Mononuclear cell (primary cell): ENCODE results near the gene TMEM212. TPM values are rescaled to one million over a fixed set of nuclear protein-coding genes. Genes with fewer than 3 reads are reported as not detected.

Source experiments
- H3K27me3 ChIP-seq: 2 replicates; pipeline ENCODE4 v1.6.0; 2011; ENCODE audit warnings: low read length, control low read depth; ENCODE audit not compliant: insufficient read depth
- H3K4me1 ChIP-seq: 2 replicates; pipeline ENCODE4 v1.5.1; 2011; ENCODE audit warnings: mild to moderate bottlenecking, low read length, control low read depth; ENCODE audit not compliant: insufficient read depth
- H3K4me3 ChIP-seq: 2 replicates; pipeline ENCODE4 v1.5.1; 2011; ENCODE audit warnings: mild to moderate bottlenecking, low read length, moderate library complexity
- H3K9me3 ChIP-seq: 2 replicates; pipeline ENCODE4 v1.5.1; 2011; ENCODE audit warnings: low read depth, mild to moderate bottlenecking, control low read depth, low read length
- total RNA-seq: library from RNA; depleted of rRNA; stranded (reverse); fragments of >200 nt; gene quantifications from one replicate; pipeline ENCODE4 v1.2.3, GENCODE V29; 2012

Gene TMEM212
- total RNA-seq, 1 donor = not detected

DNA sequence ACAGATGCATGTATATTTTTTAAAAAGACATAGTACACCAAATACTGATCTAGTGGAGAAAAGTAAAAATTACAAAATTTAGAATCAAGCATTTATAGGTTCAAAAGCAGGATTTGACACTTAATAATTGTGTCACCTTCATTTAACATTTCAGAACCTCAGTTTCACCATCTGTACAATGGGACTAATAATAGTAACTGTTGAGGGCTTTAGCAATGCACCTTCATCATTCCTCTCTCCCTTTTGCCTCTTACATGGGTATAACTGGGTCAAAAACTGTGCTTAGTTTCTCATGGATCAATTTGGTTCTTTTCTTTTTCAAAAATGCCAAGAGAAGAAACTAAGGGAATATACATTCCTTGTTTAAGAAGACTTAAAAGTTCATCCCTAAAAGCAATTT is 5.5 kb upstream of the TMEM212 start:
- H3K27me3 ChIP-seq = no peaks in the 10 kb centered on the region
- no peaks in the 10 kb centered on the region for H3K9me3 ChIP-seq
- H3K4me1 ChIP-seq = peaks cover 18% of the 10 kb centered on the region
- no peak overlapping the region for H3K4me3 ChIP-seq

DNA sequence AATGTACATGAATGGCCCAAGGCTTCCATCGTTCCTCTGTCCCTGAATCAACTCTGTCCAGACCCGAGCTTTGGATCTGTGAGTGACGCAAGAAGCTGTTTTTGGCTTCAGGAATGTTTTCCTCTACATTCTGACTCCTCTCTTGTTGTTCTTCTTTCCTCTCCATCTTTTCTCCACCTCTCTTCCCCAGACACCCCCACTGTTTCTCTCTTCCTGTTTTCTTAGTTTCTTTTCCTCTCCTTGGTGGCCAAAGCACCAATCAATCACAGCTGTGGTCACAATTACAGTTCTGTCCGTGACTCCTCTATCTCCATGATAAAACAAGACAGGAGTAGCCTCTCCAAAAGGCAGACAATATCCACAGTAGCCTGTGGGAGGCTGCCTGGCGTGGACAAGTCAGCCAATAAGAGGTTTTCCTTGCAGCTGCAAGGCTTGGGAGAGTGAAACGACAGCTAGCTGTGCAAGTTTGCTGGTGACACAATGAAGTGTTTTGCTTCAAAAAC is 4.9 kb upstream of the TMEM212 start:
- peaks cover 18% of the 10 kb centered on the region for H3K4me1 ChIP-seq
- no peaks in the 10 kb centered on the region for H3K9me3 ChIP-seq
- H3K27me3 ChIP-seq = no peaks in the 10 kb centered on the region
- H3K4me3 ChIP-seq = no peak overlapping the region

DNA sequence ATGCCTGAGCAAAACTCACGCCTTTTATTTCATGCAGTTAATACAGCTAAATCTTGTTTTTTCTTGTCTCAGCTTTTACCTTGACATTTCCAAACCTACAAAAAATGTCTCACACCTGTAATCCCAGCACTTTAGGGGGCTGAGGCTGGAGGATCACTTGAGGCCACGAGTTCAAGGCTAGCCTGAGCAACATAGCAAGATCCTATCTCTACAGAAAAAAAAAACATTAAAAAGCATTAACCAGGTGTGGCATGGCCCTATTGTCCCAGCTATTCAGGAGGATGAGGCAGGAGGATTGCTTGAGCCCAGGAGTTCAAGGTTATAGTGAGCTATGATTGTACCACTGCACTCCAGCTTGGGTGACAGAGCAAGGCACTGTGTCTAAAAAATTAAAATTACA is 3.9 kb upstream of the TMEM212 start:
- Histone ChIP-seq H3K9me3 (no peaks in the 10 kb centered on the region), H3K4me1 (peaks cover 18% of the 10 kb centered on the region), H3K4me3 (no peak overlapping the region), H3K27me3 (no peaks in the 10 kb centered on the region)

GRCh38 chr3:171840445-171840810 is 2.7 kb upstream of the TMEM212 start:
- H3K9me3 ChIP-seq = no peaks in the 10 kb centered on the region
- H3K27me3 ChIP-seq = no peaks in the 10 kb centered on the region
- H3K4me3 ChIP-seq = no peak overlapping the region
- peaks cover 14% of the 10 kb centered on the region for H3K4me1 ChIP-seq

GRCh38 chr3:171840811-171841619 is 2.1 kb upstream of the TMEM212 start:
- Histone ChIP-seq H3K4me3 (no peak overlapping the region), H3K27me3 (no peaks in the 10 kb centered on the region), H3K9me3 (no peaks in the 10 kb centered on the region), H3K4me1 (peaks cover 12% of the 10 kb centered on the region)

DNA sequence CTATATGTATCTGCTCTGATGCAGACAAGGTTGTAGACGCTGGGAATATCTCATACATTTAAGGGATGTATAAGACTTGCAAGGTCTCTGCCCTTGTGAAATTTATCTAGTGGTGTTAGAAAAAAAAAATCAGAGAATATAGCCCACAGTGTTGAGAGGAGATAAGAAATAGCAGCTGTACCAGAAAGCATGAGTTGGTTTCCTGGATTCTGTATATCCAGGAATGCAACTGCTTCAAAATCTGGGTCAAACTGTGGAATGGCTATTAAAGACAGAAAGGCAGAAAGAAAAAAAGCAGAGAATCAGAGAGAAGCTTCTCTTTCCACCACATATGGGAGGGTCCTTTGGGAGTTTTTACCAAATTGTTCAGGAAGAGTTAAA is 1.5 kb upstream of the TMEM212 start:
- no peaks in the 10 kb centered on the region for H3K27me3 ChIP-seq
- H3K9me3 ChIP-seq = no peaks in the 10 kb centered on the region
- peaks cover 12% of the 10 kb centered on the region for H3K4me1 ChIP-seq
- H3K4me3 ChIP-seq = no peak overlapping the region

DNA sequence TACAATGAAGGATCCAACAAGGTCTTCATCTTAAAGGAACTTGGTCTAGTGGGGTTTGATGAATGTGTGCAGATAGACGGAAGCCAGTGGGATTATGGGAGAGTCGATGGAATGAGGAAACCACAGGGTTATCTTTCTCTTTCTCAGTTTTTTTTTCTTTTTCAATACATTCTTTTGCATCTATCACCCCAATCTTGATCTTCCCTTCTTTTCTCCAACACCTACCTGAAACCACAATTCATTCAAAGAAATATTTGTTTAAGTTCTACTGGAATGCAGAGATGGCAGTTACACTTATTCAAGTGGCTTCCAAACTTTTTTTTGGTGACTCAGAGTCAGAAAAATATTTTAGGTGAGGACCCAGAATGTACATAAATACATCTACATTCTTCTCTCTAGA is 1.7 kb downstream of the TMEM212 start:
- no peak overlapping the region for H3K4me3 ChIP-seq
- H3K27me3 ChIP-seq = no peaks in the 10 kb centered on the region
- H3K9me3 ChIP-seq = no peaks in the 10 kb centered on the region
- no peaks in the 10 kb centered on the region for H3K4me1 ChIP-seq

- H3K27me3 ChIP-seq = no peaks in the 10 kb centered on the region
- H3K9me3 ChIP-seq = no peaks in the 10 kb centered on the region
- H3K4me1 ChIP-seq = peaks cover 6% of the 10 kb centered on the region
- H3K4me3 ChIP-seq = no peak overlapping the region
Observed at GRCh38 chr3:171845481-171846284, 2.5 kb downstream of the TMEM212 start.

GRCh38 chr3:171846597-171846996 is 3.4 kb downstream of the TMEM212 start:
- no peaks in the 10 kb centered on the region for H3K27me3 ChIP-seq
- H3K4me1 ChIP-seq = peaks cover 7% of the 10 kb centered on the region
- H3K9me3 ChIP-seq = no peaks in the 10 kb centered on the region
- no peak overlapping the region for H3K4me3 ChIP-seq

- H3K9me3 ChIP-seq = no peaks in the 10 kb centered on the region
- peaks cover 7% of the 10 kb centered on the region for H3K4me1 ChIP-seq
- H3K27me3 ChIP-seq = no peaks in the 10 kb centered on the region
- H3K4me3 ChIP-seq = no peak overlapping the region
Observed at GRCh38 chr3:171847133-171847532, 4.0 kb downstream of the TMEM212 start.

DNA sequence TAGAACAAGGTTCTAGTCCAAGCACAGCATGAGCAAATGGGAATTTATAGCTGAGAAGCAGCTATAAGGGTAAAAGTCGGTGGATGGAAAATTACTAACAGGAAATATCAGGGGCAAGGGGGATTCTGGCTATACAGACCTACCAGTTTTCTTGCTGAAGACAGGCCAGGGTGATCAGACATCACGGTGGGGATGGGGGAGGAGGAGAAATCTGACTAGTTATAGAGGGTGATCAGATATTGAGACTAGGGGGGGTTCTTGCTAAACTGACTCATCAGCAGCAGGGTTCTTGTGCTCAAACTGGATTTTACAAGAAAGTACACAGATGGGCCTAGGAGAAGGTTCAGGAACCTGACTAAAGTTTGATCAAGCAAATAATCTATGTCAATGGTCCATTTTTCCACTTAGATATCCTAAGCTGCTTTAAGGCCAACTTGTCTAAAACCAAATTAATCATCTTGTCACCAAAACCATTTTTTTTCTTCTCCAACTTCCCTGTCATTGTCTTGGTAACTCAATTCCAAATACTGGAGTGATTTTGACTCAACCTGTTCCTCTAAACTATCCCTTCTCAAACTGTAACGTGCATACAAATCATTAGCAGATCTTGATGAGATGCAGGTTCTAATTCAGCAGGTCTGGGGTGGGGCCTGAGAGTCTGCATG is 4.6 kb downstream of the TMEM212 start:
- no peak overlapping the region for H3K4me3 ChIP-seq
- H3K9me3 ChIP-seq = no peaks in the 10 kb centered on the region
- H3K27me3 ChIP-seq = no peaks in the 10 kb centered on the region
- H3K4me1 ChIP-seq = peaks cover 7% of the 10 kb centered on the region

DNA sequence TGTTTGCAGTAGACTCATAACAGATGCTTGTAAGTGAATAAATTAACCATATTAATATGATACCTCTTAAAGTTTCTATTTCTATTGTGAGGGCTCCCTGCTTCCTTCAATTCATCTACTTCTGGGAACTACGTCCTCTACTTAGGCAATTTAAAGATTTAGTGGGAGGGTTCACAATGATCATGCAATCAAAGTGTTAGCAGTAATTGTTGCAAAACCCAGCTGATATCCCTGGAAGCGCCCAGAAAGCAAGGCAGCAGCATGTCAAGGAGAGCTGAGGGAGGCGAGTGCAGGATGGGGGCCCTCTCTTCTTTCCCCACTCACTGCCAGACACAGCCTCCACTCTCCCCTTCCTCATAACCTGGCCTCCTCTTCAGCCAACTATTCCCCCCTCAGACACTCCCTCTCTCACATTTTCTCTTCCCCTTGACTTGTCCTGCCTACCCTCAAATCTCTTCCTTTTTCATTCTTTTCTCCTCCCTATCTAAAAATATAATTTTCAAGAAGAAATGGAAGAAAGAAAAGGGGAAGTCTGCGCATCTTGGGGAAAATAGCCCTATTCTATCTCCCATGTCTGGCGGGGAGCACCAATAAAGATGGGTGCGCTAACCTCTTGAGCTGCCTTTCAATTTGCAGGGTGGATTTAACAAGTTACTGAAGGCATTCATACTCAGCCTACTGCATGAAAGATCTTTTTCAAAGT is 6.6 kb downstream of the TMEM212 start:
- peaks cover 8% of the 10 kb centered on the region for H3K9me3 ChIP-seq
- peaks cover 7% of the 10 kb centered on the region for H3K4me1 ChIP-seq
- H3K4me3 ChIP-seq = no peak overlapping the region
- no peaks in the 10 kb centered on the region for H3K27me3 ChIP-seq

DNA sequence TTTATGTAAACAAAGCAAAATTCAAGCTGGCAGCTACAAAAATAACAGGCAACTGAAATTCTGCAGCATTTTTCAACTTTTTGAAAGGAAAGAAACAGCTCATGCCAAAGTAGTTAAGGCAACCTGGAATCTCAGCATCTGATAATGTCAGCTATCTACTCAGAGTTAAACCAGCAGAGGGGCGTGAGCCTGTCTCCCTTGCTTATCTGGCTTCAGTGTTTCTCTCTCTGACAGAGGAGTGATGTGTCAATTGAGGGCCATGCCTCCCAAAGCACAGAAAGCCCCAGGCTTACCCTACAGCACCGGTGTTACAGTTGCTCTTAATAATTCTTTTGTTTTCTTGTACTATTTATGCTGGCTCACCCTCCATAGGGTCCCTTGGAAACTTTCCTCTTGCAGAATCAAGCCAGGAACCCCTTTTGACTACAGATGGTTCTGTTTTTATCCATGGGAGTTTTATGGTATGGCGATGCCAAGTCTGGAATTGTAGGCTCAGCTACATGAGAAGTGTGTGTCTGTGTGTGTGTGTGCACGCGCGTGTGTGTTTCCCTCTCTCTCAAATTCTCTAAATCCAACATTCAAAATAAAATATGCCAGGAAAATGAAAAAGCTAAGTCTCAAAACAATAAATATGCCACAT is 7.3 kb downstream of the TMEM212 start:
- Histone ChIP-seq H3K27me3 (no peaks in the 10 kb centered on the region), H3K9me3 (peaks cover 14% of the 10 kb centered on the region), H3K4me1 (peaks cover 7% of the 10 kb centered on the region), H3K4me3 (no peak overlapping the region)

DNA sequence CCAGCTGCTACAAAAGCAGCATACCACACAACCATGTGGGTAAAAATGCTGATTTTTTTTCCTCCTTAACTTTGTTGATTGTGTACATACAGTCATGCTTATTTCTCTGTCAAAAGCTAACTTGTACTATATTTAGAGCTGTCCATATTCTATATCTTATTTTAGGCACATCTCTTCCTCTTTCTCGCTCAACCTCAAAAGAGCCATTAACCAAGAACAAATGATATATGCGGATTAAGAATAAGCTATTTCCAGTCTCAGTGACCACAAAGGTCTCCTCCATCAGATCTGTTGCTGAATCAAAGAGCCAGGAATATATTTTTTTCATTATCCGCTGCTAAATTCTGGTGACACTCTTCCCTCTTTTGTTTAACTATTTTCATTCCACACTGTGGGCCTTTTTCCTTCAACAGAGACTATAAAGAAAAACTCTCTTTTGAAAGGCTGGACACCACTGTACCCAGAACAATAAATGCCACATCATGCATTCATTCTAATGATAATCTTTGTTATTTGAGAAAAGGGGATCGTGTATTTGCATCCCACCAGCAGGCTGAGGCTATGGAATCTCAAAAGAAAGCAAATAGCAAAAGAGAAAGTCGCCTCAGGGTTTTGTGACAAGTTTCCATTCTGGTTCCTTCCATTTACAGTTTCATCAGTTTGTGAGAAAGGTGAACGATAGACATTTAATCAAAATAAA is 8.0 kb downstream of the TMEM212 start:
- H3K4me1 ChIP-seq = peaks cover 7% of the 10 kb centered on the region
- no peaks in the 10 kb centered on the region for H3K27me3 ChIP-seq
- H3K9me3 ChIP-seq = peaks cover 21% of the 10 kb centered on the region
- no peak overlapping the region for H3K4me3 ChIP-seq
